SK-N-SH treated with all-trans-retinoic acid at 6 μM for 48 hours (cell line): ENCODE results near the gene CCDC137.

ENCODE experiments used
- ARNTL ChIP-seq: fragments of 450-650 bp; formaldehyde crosslinking; IDR thresholded peaks from 2 replicates; pipeline ENCODE4 v1.5.0; 2020; ENCODE audit warnings: low read depth, mild to moderate bottlenecking, moderate library complexity, borderline replicate concordance
- CSDC2 ChIP-seq: fragments of 250-450 bp; sonication (Bioruptor Pico); IDR thresholded peaks from 2 replicates; pipeline ENCODE4 v1.5.0; 2020; ENCODE audit warnings: mild to moderate bottlenecking, moderate library complexity
- PATZ1 ChIP-seq: fragments of 250-450 bp; sonication (Bioruptor Pico); IDR thresholded peaks from 2 replicates; pipeline ENCODE4 v1.8.0; 2020; ENCODE audit warnings: mild to moderate bottlenecking, moderate library complexity, borderline replicate concordance
- POU6F1 ChIP-seq: fragments of 250-450 bp; sonication (Bioruptor Pico); IDR thresholded peaks from 2 replicates; pipeline ENCODE4 v1.8.0; 2021; ENCODE audit warnings: low read depth, mild to moderate bottlenecking, moderate library complexity, borderline replicate concordance
- PPARA ChIP-seq: fragments of 250-450 bp; sonication (Bioruptor Pico); IDR thresholded peaks from 2 replicates; pipeline ENCODE4 v1.5.0; 2020; ENCODE audit warnings: mild to moderate bottlenecking, borderline replicate concordance
- RARB ChIP-seq: fragments of 250-450 bp; sonication (Bioruptor Pico); IDR thresholded peaks from 2 replicates; pipeline ENCODE4 v1.8.0; 2021; ENCODE audit warnings: mild to moderate bottlenecking, moderate library complexity
- ZFP30 ChIP-seq: fragments of 450-650 bp; formaldehyde crosslinking; IDR thresholded peaks from 2 replicates; pipeline ENCODE4 v1.5.0; 2022; ENCODE audit warnings: mild to moderate bottlenecking, moderate library complexity
- ZNF565 ChIP-seq: fragments of 450-650 bp; formaldehyde crosslinking; conservative IDR thresholded peaks from 2 replicates; pipeline ENCODE4 v1.5.0; 2020; ENCODE audit warnings: low read depth, mild to moderate bottlenecking, moderate library complexity
- TF ChIP-seq, protein P1 (sequence below): fragments of 250-450 bp; sonication (Bioruptor Pico); IDR thresholded peaks from 2 replicates; pipeline ENCODE4 v1.5.1; 2020; ENCODE audit warnings: low read depth, mild to moderate bottlenecking, moderate library complexity

DNA sequence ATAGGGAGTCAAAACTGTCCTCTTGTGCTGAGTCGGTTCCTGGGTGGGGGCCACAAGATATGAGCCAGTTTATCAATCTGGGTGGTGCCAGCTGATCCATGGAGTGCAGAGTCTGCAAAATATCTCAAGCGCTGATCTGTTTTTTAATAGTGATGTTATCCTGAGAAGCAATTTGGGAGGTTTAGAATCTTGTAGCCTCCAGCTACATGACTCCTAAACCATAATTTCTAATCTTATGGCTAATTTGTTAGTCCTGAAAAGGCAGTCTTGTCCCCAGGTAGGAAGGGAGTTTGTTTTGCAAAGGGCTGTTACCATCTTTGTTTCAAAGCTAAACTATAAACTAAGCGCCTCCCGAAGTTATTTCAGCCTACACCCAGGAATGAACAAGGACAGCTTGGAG lies 27.9 kb upstream of the CCDC137 start:
- TF ChIP-seq CSDC2 (CRISPR knock-in tag) (no peak), POU6F1 (CRISPR knock-in tag) (no peak), PATZ1 (CRISPR knock-in tag) (no peak), ZNF565 (CRISPR knock-in tag) (no peak), ZFP30 (CRISPR knock-in tag) (no peak), PPARA (CRISPR knock-in tag) (no peak), ARNTL (no peak), RARB (CRISPR knock-in tag) (no peak)
- TF ChIP-seq, protein P1, sequence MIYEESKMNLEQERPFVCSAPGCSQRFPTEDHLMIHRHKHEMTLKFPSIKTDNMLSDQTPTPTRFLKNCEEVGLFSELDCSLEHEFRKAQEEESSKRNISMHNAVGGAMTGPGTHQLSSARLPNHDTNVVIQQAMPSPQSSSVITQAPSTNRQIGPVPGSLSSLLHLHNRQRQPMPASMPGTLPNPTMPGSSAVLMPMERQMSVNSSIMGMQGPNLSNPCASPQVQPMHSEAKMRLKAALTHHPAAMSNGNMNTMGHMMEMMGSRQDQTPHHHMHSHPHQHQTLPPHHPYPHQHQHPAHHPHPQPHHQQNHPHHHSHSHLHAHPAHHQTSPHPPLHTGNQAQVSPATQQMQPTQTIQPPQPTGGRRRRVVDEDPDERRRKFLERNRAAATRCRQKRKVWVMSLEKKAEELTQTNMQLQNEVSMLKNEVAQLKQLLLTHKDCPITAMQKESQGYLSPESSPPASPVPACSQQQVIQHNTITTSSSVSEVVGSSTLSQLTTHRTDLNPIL (CRISPR knock-in tag) = no peak
